Sigmoid colon (tissue), 7 donors: ENCODE results near the gene RASAL2. TPM values are rescaled to one million over a fixed set of nuclear protein-coding genes. Genes with fewer than 3 reads are reported as not detected.

Source experiments
- DNase-seq: peaks from one replicate; pipeline ENCODE4 v3.0.0-alpha.2; 2019
- H3K27ac ChIP-seq, 4 donors: fragments of 200-600 bp; sonication (generic); one replicate each; pipeline ENCODE4 v1.5.1; 2016 to 2019; ENCODE audit warnings: mild to moderate bottlenecking in 1 of 4
- H3K27me3 ChIP-seq, 3 donors: fragments of 200-600 bp; sonication (generic); one replicate each; pipeline ENCODE4 v1.5.1; 2019; ENCODE audit warnings: mild to moderate bottlenecking in 1 of 3
- H3K36me3 ChIP-seq, 4 donors: fragments of 200-600 bp; sonication (generic); one replicate each; pipeline ENCODE4 v1.5.1; 2016 to 2019
- H3K4me1 ChIP-seq, 4 donors: fragments of 200-600 bp; sonication (generic); one replicate each; pipeline ENCODE4 v1.5.1; 2017 to 2019
- H3K4me3 ChIP-seq, 4 donors: fragments of 200-600 bp; sonication (generic); one replicate each; pipeline ENCODE4 v1.5.1; 2017 to 2019; ENCODE audit warnings: mild to moderate bottlenecking in 2 of 4, moderate library complexity in 1 of 4
- H3K9me3 ChIP-seq, 4 donors: fragments of 200-600 bp in 3 of 4; sonication (generic) in 3 of 4; one replicate each; pipeline versions ENCODE4 v1.5.1 to v1.6.1; 2013 to 2019
- CTCF ChIP-seq, 4 experiments: fragments of 450-650 bp in 3 of 4; fragments of 200-600 bp in 1 of 4; IDR thresholded peaks; one replicate each; pipeline ENCODE4 v1.5.1; 2016 to 2019; ENCODE audit warnings: antibody characterized with exemption in 4 of 4, mild to moderate bottlenecking in 3 of 4, moderate library complexity in 2 of 4
- EP300 ChIP-seq, 4 donors: sonication (generic); formaldehyde crosslinking; IDR thresholded peaks; one replicate each; pipeline ENCODE4 v1.6.1; 2017; ENCODE audit warnings: antibody characterized with exemption in 4 of 4
- POLR2A ChIP-seq, 2 donors: fragments of 450-650 bp; IDR thresholded peaks; one replicate each; pipeline ENCODE4 v1.6.1; 2016; ENCODE audit warnings: antibody characterized with exemption in 2 of 2, mild to moderate bottlenecking in 2 of 2, moderate library complexity in 2 of 2
- POLR2AphosphoS5 ChIP-seq, 4 donors: sonication (generic); formaldehyde crosslinking; IDR thresholded peaks; one replicate each; pipeline ENCODE4 v1.6.1; 2017; ENCODE audit warnings: antibody characterized with exemption in 4 of 4
- WGBS, 2 donors: extraction: QIAGEN DNeasy Blood & Tissue Kit; methylation state at CpG; one replicate each; pipeline ENCODE4 v1.1.7; 2013; 5-methylcytosine and 5-hydroxymethylcytosine counted together
- intact Hi-C: fragments of 100-400 bp; cut with DNase I; formaldehyde crosslinking; loops from one replicate; pipeline ENCODE4 v1.15.1; 2023
- polyA plus RNA-seq, 3 donors: library from polyadenylated mRNA; stranded (reverse); fragments of 200-250 nt; gene quantifications; one replicate each; pipeline ENCODE4 v1.2.3, GENCODE V29; 2013
- total RNA-seq, 4 donors: library from RNA; depleted of rRNA; stranded (reverse); fragments of >200 nt; gene quantifications; one replicate each; pipeline ENCODE4 v1.1.0, GENCODE V29; 2016
- donor health status: healthy with polysubstance abuse.
- donor health status: Bipolar disorder and iron deficiency.
- donor health status: healthy.

RASAL2 gene
- total and polyA plus RNA-seq, 7 donors: 0.92 to 25.5 (median 11.1) TPM

GRCh38 chr1:178488393-178488792, 394.5 kb downstream of the RASAL2 start:
- WGBS, 2 donors: 96 to 97% methylated on average over 4 of the region's 4 CpGs
- TF ChIP-seq CTCF (IDR thresholded peaks at IDR 0.05): no peak
- TF ChIP-seq POLR2AphosphoS5 (IDR thresholded peaks at IDR 0.05): no peak
- no peak for TF ChIP-seq POLR2A (IDR thresholded peaks at IDR 0.05)
- TF ChIP-seq EP300 (IDR thresholded peaks at IDR 0.05): no peak
- DNase-seq: no peak
- Histone ChIP-seq H3K36me3 (no peaks in the 10 kb centered on the region), H3K27ac (no peak overlapping the region), H3K4me1 (peaks cover 0 to 13% (median 11%) of the 10 kb centered on the region in 4 donors), H3K9me3 (no peaks in the 10 kb centered on the region), H3K4me3 (no peak overlapping the region), H3K27me3 (peaks cover 0 to 12% (median 0%) of the 10 kb centered on the region in 3 donors)
- intact Hi-C loops: no loop called here

GRCh38 chr1:178489399-178489798, 395.5 kb downstream of the RASAL2 start:
- intact Hi-C loops: no loop called here
- WGBS, 2 donors: 90 to 94% methylated on average over 4 of the region's 4 CpGs

GRCh38 chr1:178490136-178490535, 396.2 kb downstream of the RASAL2 start:
- H3K27ac ChIP-seq: no peak overlapping the region
- WGBS, 2 donors: 96% methylated on average over 8 of the region's 8 CpGs
- H3K4me1 ChIP-seq: peaks cover 0 to 13% (median 11%) of the 10 kb centered on the region in 4 donors
- TF ChIP-seq POLR2AphosphoS5 (IDR thresholded peaks at IDR 0.05): no peak
- H3K27me3 ChIP-seq: peaks cover 0 to 12% (median 0%) of the 10 kb centered on the region in 3 donors
- no peaks in the 10 kb centered on the region for H3K9me3 ChIP-seq
- intact Hi-C loops: no loop called here
- no peak overlapping the region for H3K4me3 ChIP-seq
- no peak for DNase-seq
- no peaks in the 10 kb centered on the region for H3K36me3 ChIP-seq

More at GRCh38 chr1:178489399-178489798, 395.5 kb downstream of the RASAL2 start:
- Histone ChIP-seq H3K9me3 (no peaks in the 10 kb centered on the region), H3K4me1 (peaks cover 0 to 13% (median 11%) of the 10 kb centered on the region in 4 donors), H3K27me3 (peaks cover 0 to 12% (median 0%) of the 10 kb centered on the region in 3 donors), H3K36me3 (no peaks in the 10 kb centered on the region), H3K4me3 (no peak overlapping the region), H3K27ac (no peak overlapping the region)
- no peak for TF ChIP-seq EP300 (IDR thresholded peaks at IDR 0.05)
- DNase-seq: no peak

- 92 to 93% methylated on average over 9 of the region's 9 CpGs for WGBS, 2 donors
- Histone ChIP-seq H3K36me3 (no peaks in the 10 kb centered on the region), H3K27ac (no peak overlapping the region), H3K9me3 (no peaks in the 10 kb centered on the region), H3K4me3 (no peak overlapping the region), H3K27me3 (peaks cover 0 to 12% (median 0%) of the 10 kb centered on the region in 3 donors), H3K4me1 (peaks cover 0 to 12% (median 11%) of the 10 kb centered on the region in 4 donors)
- intact Hi-C loops: no loop called here
- TF ChIP-seq POLR2AphosphoS5 (IDR thresholded peaks at IDR 0.05) (no peak), EP300 (IDR thresholded peaks at IDR 0.05) (no peak), CTCF (IDR thresholded peaks at IDR 0.05) (no peak), POLR2A (IDR thresholded peaks at IDR 0.05) (no peak)
- DNase-seq: no peak
These were observed 397.1 kb downstream of the RASAL2 start for GRCh38 chr1:178490967-178491366.

GRCh38 chr1:178491721-178492120, 397.8 kb downstream of the RASAL2 start:
- no peak overlapping the region for H3K27ac ChIP-seq
- H3K9me3 ChIP-seq: no peaks in the 10 kb centered on the region
- intact Hi-C loops: no loop called here
- TF ChIP-seq POLR2AphosphoS5 (IDR thresholded peaks at IDR 0.05): no peak
- TF ChIP-seq CTCF (IDR thresholded peaks at IDR 0.05): no peak
- no peak for TF ChIP-seq POLR2A (IDR thresholded peaks at IDR 0.05)
- TF ChIP-seq EP300 (IDR thresholded peaks at IDR 0.05): no peak
- DNase-seq: no peak
- no peak overlapping the region for H3K4me3 ChIP-seq
- WGBS, 2 donors: 91 to 92% methylated on average over 4 of the region's 4 CpGs
- H3K4me1 ChIP-seq: peaks cover 0 to 5% (median 5%) of the 10 kb centered on the region in 4 donors
- H3K36me3 ChIP-seq: no peaks in the 10 kb centered on the region
- peaks cover 0 to 12% (median 0%) of the 10 kb centered on the region in 3 donors for H3K27me3 ChIP-seq

- Histone ChIP-seq H3K27ac (no peak overlapping the region), H3K4me3 (no peak overlapping the region), H3K9me3 (no peaks in the 10 kb centered on the region), H3K4me1 (no peaks in the 10 kb centered on the region), H3K27me3 (peaks cover 0 to 6% (median 0%) of the 10 kb centered on the region in 3 donors), H3K36me3 (no peaks in the 10 kb centered on the region)
- no peak for DNase-seq
- WGBS, 2 donors: 90 to 91% methylated on average over 11 of the region's 11 CpGs
- intact Hi-C loops: no loop called here
- TF ChIP-seq POLR2A (IDR thresholded peaks at IDR 0.05): no peak
These were observed 398.4 kb downstream of the RASAL2 start for GRCh38 chr1:178492341-178492740.
